Measurements from ENCODE around the gene ACTR1A.
"Not testable (repeated sequence)": the region's sequence is repeated elsewhere in the genome, so short reads cannot be mapped to it uniquely, and the experiment has no call there.

The ACTR1A gene

DNA sequence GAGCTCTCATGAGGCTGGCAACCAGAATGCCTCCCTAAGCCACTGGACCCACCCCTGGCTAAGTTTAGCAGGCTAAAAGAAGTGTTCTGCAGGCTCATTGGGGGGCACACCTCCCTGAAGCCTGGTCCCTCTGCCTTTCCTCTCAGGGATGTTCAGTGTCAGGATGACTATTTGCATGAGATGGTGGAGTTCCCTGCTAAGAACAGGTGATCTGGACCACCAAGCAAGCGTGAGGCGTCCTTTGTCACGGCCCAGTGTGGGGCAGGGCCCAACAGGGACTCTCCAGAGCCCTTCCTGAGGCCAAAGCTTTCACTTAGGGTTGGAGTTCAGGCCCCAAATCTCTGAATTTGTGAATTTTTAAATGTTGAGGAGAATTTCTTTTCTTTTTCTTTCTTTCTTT, 13.2 kb upstream of the ACTR1A start:
- DNase-seq (ENCODE audit: low read depth, low spot score) = no peak

- DNase-seq (ENCODE audit: low read depth, low spot score) = no peak
Measured at GRCh38 chr10:102514487-102515311, 12.2 kb upstream of the ACTR1A start.

- no peak for DNase-seq (ENCODE audit: low read depth, low spot score)
Measured at GRCh38 chr10:102511583-102512274, 9.2 kb upstream of the ACTR1A start.

DNA sequence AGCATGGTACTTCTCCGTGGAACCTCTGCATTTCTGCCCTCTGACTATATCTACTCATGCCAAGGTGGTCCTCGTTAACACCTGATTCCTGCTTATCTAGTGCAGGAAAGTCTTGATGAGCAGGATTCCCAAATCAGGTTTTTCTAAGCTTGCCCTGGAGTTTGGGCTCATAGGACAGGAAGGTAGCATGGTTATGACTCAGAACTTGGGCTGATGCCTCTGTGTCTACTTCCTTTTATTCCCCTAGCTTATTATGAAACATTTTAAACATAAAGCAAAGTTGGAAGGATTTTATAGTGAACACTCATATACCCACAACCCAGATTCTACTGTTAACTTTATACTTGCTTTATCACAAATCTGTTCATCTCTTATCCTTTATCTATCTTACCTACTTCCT, 6.9 kb upstream of the ACTR1A start:
- no peak for DNase-seq (ENCODE audit: low read depth, low spot score)

- DNase-seq (ENCODE audit: low read depth, low spot score) = no peak
Measured at GRCh38 chr10:102508506-102508905, 6.0 kb upstream of the ACTR1A start.

DNA sequence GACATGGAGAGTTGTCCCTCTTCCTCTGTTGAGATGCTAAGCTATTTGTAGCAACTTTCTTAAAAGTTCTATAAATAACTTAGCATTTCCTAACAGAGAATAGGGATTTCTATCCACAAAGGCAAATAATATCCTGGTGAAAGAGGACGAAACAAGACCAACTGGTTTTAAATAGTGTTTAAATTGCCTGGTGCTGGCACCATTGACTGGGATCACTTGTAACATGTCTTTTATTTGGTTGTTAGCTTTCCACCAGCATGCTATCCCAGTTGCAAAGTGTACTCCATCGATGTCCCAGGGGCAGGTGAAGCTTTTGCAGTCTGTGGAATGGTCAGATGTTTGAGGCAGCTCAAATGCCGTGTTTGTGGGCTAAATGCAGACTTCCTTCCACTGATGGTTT, 5.0 kb upstream of the ACTR1A start:
- no peak for DNase-seq (ENCODE audit: low read depth, low spot score)

GRCh38 chr10:102505462-102506115, 3.1 kb upstream of the ACTR1A start:
- DNase-seq (ENCODE audit: low read depth, low spot score) = no peak

DNA sequence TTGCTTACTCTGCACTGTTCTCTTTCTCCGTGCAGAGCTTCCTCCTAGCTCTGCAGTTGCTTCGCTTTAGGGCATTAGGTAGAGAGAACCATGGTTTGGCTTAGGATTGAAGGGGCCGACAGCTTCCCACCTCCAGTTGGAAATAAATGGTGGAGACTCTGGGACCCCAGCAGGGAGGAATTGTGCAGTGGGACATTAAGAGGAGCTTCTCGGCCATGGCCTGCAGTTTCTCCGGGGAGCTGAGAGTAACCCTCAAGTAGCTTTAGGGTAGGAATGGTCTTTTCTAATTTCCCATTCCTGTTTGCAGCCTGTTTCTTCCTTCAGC, 2.4 kb upstream of the ACTR1A start:
- no peak for DNase-seq (ENCODE audit: low read depth, low spot score)

GRCh38 chr10:102504179-102504975, 1.9 kb upstream of the ACTR1A start:
- no peak for DNase-seq (ENCODE audit: low read depth, low spot score)

DNA sequence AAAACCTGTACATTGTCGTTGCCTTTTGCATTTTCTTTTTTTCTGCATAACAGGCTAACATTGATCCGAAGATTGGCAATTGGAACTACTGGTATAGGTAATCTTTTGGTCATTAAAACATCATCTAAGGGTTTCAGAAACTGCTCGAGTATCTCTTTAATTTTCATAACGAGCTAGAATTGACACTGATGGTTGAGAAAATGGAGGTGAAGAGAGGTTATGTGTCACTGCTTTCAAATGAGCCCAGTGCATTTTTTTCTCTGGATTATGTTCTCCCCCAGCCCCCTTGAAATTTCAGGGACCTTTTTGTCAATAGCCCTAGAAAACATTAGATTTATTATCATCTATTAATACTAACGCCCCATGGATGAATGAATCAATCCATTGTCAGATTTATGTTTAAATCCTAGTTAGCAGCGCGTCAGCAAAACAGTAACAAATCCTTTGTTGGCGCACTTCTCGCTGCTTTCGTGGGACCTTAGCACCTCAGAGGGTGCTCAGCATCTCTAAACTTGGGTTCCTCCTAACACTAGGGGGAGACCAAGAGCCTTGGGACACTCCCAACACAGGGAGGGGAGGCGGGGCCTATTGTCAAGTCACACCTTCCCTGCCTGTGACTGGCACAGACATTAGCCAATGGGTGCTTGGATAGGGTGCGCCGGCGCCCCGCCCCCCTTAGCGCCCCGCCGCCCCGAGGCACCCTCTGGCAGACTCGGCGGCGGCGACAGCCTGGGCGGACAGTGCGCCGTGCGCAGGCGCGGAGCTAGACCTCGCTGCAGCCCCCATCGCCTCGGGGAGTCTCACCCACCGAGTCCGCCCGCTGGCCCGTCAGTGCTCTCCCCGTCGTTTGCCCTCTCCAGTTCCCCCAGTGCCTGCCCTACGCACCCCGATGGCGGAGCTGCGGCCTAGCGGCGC, 1.0 kb upstream of the ACTR1A start, which contains the start of gene SUFU:
Gene SUFU (plus strand): TSS at position 709 of the 915 bp plus-strand sequence. CDS start 181 bp downstream, at position 890.
- peak; percentile 92 for DNase-seq (ENCODE audit: low read depth, low spot score)

GRCh38 chr10:102502029-102502336, 529 bp downstream of the ACTR1A start:
- DNase-seq (ENCODE audit: low read depth, low spot score) = peak; percentile 98

DNA sequence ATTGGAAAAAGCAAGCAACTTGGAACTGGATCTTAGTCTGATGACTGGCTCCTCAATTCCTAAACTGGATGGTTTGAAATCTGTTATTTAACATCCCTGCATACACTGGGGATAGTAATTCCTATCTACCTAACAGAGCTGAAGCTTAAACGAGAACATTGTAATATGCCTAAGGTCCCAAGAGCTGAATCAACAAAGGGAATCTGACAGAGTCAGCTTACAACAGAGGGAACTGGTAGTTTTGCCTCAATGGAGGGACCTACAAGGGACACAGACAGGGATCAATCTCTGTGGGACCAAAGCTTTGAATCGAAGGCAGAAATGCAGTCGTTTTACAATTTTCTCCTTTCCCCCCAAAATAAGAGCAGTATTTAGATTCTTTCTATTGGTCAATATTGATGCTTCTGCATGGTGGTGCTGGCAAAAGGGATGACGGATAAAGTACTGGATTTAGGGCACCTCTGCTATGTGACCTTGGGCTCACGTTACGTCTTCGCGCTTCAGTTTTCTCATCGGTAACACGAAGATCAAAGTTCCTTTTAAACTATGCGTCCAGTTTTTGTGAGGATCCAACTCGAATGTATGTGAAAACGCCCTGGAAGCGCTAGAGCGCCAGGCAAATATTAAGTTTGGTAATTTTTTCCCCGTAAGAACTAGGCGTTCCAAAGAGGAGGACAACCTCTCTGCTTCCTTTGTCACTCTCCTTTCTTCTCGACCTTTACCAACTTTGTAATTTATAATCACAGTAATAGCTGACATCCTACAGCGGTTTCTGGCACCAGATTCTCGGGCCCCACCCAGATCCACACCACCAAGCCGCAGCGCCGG, 1.1 kb downstream of the ACTR1A start:
- no peak for DNase-seq (ENCODE audit: low read depth, low spot score)

GRCh38 chr10:102500686-102501085, 1.8 kb downstream of the ACTR1A start:
- DNase-seq (ENCODE audit: low read depth, low spot score) = not testable (repeated sequence)

GRCh38 chr10:102499356-102499755, 3.2 kb downstream of the ACTR1A start:
- DNase-seq (ENCODE audit: low read depth, low spot score) = no peak

- DNase-seq (ENCODE audit: low read depth, low spot score) = no peak
Measured at GRCh38 chr10:102497545-102497944, 5.0 kb downstream of the ACTR1A start.

DNA sequence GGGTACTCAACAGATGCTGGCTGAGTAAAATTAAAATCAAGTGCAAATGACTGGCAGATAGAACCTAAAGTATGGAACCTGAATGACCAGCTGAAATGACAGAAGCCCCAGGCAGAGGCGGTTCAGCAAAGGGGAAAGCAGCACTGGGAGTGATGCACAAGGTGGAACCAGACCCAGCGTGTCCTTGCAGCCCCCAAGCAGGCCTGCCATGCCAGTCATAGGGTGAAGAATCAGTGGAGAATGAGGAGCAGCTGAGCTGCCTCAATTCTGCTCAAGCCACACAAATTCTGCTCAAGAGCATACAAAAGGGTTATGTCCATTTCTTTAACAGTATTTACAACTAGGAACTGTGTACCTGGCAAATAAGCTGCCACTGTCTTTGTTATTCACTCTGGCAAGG, 8.7 kb downstream of the ACTR1A start:
- no peak for DNase-seq (ENCODE audit: low read depth, low spot score)

- no peak for DNase-seq (ENCODE audit: low read depth, low spot score)
Measured at GRCh38 chr10:102492983-102493382, 9.5 kb downstream of the ACTR1A start.

GRCh38 chr10:102492344-102492939, 10.1 kb downstream of the ACTR1A start:
- no peak for DNase-seq (ENCODE audit: low read depth, low spot score)

- no peak for DNase-seq (ENCODE audit: low read depth, low spot score)
Measured at GRCh38 chr10:102491136-102491535, 11.4 kb downstream of the ACTR1A start.

All from brain pericyte (primary cell).